Epithelial cell of esophagus (primary cell): Measurements from ENCODE around the gene GUCA2B.
A peak's percentile ranks its signal among the peaks of the same experiment; 100 is the strongest.

ENCODE experiments used
- DNase-seq: peaks from one replicate; pipeline ENCODE4 v3.0.0; 2010; ENCODE audit warnings: low read depth
- H3K4me3 ChIP-seq: 2 replicates; pipeline ENCODE4 v1.5.1; 2011; ENCODE audit warnings: mild to moderate bottlenecking, low read length, control low read depth
- CTCF ChIP-seq: IDR thresholded peaks from 2 replicates; pipeline ENCODE4 v1.5.1; 2011; ENCODE audit warnings: low read depth, mild to moderate bottlenecking, low read length, control low read depth, inconsistent platforms; ENCODE audit not compliant: insufficient read depth; ENCODE audit errors: missing control alignments

The GUCA2B gene

DNA sequence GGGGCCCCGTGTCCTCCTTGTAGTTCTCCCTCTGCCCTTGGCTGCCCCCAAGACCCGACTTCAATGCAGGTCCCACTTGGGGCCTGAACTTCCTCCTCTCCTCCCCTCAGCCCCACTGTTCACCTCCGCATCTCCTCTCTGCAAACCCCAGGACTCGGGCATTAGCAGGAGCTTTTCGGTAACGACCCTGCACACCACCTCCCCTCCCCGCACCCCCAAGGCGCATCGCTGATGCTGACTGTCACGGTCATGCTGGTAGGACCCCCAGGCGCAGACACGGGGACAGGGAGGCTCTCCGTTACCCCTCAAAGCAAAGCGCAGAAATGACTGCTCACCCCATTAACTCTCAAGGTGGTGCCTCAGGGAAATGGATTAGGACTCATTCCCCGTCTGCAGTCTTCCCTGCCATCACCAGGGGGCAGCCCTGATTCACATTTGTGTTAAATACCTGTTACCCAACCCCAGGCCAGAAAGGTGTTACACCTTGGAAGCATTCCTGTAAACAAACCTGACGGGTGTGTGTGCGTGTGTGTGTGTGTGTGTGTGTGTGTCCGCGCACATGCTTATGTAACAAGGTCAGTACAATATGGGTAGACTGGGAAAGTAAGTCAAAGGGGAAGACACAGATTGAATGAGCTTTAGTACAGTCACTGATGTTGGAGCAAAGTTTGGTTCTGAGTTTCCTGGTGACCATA, 6.4 kb upstream of the GUCA2B start:
- no peak overlapping the region for H3K4me3 ChIP-seq
- peak; percentile 97 for TF ChIP-seq CTCF

GRCh38 chr1:42148166-42148565, 5.0 kb upstream of the GUCA2B start:
- no peak for DNase-seq
- no peak overlapping the region for H3K4me3 ChIP-seq
- TF ChIP-seq CTCF = no peak

More for the DNA sequence above, 6.4 kb upstream of the GUCA2B start:
- DNase-seq = peak; percentile 91

GRCh38 chr1:42150651-42151050, 2.6 kb upstream of the GUCA2B start:
- no peak overlapping the region for H3K4me3 ChIP-seq
- DNase-seq = no peak
- no peak for TF ChIP-seq CTCF

DNA sequence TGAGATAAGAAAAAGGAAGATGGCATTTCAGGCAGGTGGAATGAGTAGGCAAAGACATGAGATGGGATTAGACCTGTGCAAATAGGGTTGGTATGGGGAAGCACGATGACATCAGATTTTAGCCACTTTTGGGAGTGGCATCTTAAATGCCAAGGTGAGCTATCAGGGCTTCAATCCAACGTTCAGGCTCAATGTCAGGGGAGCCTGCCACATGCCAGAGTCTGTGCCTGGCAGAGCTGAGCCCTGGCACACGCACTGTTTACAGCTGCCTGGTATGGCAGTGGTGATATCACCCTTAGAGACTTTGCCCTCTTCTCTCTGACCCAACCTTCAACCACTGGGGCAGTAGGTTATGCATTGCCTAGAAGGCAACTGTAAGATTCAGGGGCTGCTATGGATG, 1.1 kb upstream of the GUCA2B start:
- no peak for TF ChIP-seq CTCF
- peak; percentile 81 for DNase-seq
- H3K4me3 ChIP-seq = no peak overlapping the region

- H3K4me3 ChIP-seq = no peak overlapping the region
- no peak for TF ChIP-seq CTCF
- DNase-seq = no peak
Measured at GRCh38 chr1:42153624-42154023, 414 bp downstream of the GUCA2B start.

DNA sequence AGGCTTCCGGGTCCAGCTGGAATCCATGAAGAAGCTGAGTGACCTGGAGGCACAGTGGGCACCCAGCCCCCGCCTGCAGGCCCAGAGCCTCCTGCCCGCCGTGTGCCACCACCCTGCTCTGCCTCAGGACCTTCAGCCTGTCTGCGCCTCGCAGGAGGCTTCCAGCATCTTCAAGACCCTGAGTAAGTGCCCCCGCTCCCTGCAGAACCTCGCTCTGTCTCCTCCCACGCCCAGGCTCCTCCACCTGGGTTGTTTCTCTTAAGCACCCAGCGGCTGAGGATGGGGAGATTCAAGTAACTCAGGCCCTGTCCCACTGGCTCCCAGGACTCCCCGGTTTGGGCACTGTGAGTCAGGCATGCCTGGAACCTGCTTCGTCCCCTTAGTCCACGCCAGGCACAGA, 1.5 kb downstream of the GUCA2B start:
- no peak for DNase-seq
- H3K4me3 ChIP-seq = no peak overlapping the region
- no peak for TF ChIP-seq CTCF

DNA sequence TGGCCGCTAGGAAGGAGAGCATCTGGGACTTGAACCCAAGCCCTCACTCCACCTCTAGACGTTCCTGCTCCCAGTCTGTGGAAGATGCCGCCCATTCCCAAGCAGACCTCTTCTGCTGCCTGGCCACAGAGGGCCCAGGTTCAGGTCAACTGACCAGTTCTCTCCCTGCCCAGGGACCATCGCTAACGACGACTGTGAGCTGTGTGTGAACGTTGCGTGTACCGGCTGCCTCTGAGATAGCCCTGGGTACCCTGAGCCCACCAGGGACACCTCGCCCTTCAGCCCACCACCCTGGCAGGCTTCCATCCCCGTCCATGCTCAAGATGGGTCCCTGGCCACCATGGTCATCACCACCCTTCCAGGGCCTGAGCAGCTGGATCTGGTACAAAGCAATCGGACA, 2.2 kb downstream of the GUCA2B start:
- no peak for DNase-seq
- no peak for TF ChIP-seq CTCF
- no peak overlapping the region for H3K4me3 ChIP-seq
